Frontal cortex (tissue), 4 donors: ENCODE results near the gene PUS1. TPM values are rescaled to one million over a fixed set of nuclear protein-coding genes. Genes with fewer than 3 reads are reported as not detected.
"Not testable (repeated sequence)": the region's sequence is repeated elsewhere in the genome, so short reads cannot be mapped to it uniquely, and the experiment has no call there.

Experiments used
- DNase-seq, 2 donors: peaks; one replicate each; pipeline ENCODE4 v3.0.0; 2012; ENCODE audit warnings: low spot score in 2 of 2
- FAIRE-seq: peaks from 2 replicates; lab custom pipeline; 2012; peaks lifted over from hg19 to GRCh38; lab: Jason Lieb, UNC
- small RNA-seq: library from RNA; depleted of rRNA; stranded (forward); fragments of <200 nt; gene quantifications from one replicate; pipeline ENCODE3, GENCODE V24; 2014
- total RNA-seq: library from RNA; depleted of rRNA; stranded (reverse); fragments of >200 nt; gene quantifications from one replicate; pipeline ENCODE4 v1.2.3, GENCODE V29; 2014
- donor health status: control.
- donor health status: control.
- donor health status: control.

Gene PUS1
- total RNA-seq, 1 donor from 2014 or later = 3.3 TPM

GRCh38 chr12:131984334-131984733 lies 55.3 kb downstream of the PUS1 start:
- no peak for DNase-seq
- no peak for FAIRE-seq

GRCh38 chr12:131985510-131985875 lies 56.4 kb downstream of the PUS1 start:
- not testable (repeated sequence) for DNase-seq, FAIRE-seq

- DNase-seq = no peak
- FAIRE-seq = no peak
These were observed 57.3 kb downstream of the PUS1 start for GRCh38 chr12:131986361-131986760.

- DNase-seq (no peak), FAIRE-seq (no peak)
These were observed 57.8 kb downstream of the PUS1 start for GRCh38 chr12:131986910-131987309.

GRCh38 chr12:131987552-131987951 lies 58.5 kb downstream of the PUS1 start:
- DNase-seq (no peak), FAIRE-seq (no peak)

GRCh38 chr12:131988054-131988796 lies 59.1 kb downstream of the PUS1 start:
- FAIRE-seq (no peak), DNase-seq (no peak)

- FAIRE-seq (no peak), DNase-seq (no peak)
These were observed 59.9 kb downstream of the PUS1 start for GRCh38 chr12:131989021-131989420.

- FAIRE-seq (no peak), DNase-seq (no peak)
These were observed 61.2 kb downstream of the PUS1 start for GRCh38 chr12:131990066-131990979.

- no peak for FAIRE-seq
- DNase-seq = no peak
These were observed 61.9 kb downstream of the PUS1 start for GRCh38 chr12:131990980-131991305.

GRCh38 chr12:131991816-131992430 lies 62.8 kb downstream of the PUS1 start:
- DNase-seq (no peak), FAIRE-seq (no peak)

GRCh38 chr12:131994589-131994988 lies 65.5 kb downstream of the PUS1 start:
- FAIRE-seq = no peak

More at GRCh38 chr12:131994589-131994988, 65.5 kb downstream of the PUS1 start:
- DNase-seq = no peak

Small RNA genes lying within 50 kb of the gene (small RNA-seq; reads per million reads assigned to genes)
- not detected for gene AC131009.3

Other genes with a start within 250 kb of the PUS1 start
- gene SFSWAP, start 218.2 kb upstream of the PUS1 start, total RNA-seq = 21.2 TPM
- gene MMP17, start 100.9 kb upstream of the PUS1 start, total RNA-seq = 38.7 TPM
- 7.3 TPM for gene ULK1, start 34.7 kb upstream of the PUS1 start, total RNA-seq
- 10.2 TPM for gene EP400, start 20.7 kb downstream of the PUS1 start, total RNA-seq
- gene DDX51, start 215.0 kb downstream of the PUS1 start, total RNA-seq = 11.0 TPM
- 9.0 TPM for gene NOC4L, start 215.2 kb downstream of the PUS1 start, total RNA-seq